HG03066 (cell line): Measurements from ENCODE around the gene CNP.

ENCODE experiments used
- ATAC-seq: cut with Tn5 transposase; IDR thresholded peaks from one replicate; pipeline ENCODE4 v1.9.1; 2021; ENCODE audit warnings: low read depth; ENCODE audit not compliant: unreplicated experiment

Gene CNP

DNA sequence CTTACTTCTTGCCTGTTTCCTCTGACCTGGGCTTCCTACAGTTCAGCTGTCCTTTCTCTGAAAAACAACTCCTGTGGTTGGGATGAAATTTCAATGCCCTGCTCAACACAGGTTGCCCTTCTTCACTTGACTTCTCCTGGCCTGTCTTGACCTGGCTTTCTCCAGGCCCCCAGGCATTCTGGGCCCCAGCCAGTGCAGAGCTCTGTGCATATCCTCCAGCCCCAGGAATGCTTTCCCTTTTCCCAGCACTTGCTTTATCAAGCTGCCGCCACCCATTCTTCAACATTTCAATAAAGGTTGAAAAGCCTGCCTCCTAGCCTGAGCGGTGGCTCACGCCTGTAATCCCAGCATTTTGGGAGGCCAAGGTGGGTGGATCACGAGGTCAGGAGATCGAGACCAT is 25.4 kb upstream of the CNP start:
- no peak for ATAC-seq

DNA sequence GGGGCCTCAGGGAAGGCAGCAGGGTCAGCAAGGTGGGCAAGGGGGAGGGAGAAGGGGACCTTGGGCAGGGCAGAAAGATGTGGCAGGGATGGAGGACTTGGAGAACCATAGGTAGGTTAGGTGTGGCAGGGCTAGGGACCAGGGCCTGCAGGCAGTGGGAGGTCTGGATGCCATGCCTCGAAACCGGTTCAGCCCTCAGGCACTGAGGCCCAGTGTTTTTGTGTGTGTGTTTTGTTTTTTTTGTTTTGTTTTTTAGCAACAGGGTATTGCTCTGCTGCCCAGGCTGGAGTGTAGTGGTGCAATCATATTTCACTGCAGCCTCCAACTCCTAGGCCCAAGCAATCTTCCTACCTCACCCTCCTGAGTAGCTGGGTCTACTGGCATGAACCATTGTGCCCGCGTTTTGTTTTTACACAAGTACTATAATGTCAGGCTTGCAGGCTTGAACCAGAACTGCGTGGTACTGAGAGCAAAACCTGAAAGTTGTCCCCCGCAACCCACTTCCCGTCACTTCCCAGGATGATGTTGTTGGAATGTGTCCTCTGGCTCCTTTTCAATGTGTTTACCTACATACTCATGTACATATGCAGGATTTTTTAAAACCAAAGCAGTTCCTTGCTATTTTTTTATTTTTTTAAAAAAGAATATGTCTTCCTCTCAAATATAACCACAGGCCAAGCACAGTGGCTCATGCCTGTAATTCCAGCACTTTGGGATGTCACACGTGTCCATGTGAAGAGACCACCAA is 23.8 kb upstream of the CNP start:
- ATAC-seq = no peak

DNA sequence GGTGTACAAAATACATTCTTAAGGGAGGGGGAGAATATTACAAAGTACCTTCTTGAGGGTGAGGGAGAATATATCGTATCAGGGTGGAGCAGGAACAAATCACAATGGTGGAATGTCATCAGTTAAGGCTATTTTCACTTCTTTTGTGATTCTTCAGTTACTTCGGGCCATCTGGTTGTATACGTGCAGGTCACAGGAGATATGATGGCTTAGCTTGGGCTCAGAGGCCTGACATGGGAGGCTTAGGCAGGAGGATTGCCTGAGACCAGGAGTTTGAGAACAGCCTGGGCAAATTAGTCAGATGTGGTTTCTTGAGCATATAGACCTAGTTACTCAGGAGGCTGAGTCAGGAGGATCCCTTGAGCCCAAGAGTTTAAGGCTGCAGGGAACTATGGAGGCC is 23.1 kb upstream of the CNP start:
- ATAC-seq = no peak

DNA sequence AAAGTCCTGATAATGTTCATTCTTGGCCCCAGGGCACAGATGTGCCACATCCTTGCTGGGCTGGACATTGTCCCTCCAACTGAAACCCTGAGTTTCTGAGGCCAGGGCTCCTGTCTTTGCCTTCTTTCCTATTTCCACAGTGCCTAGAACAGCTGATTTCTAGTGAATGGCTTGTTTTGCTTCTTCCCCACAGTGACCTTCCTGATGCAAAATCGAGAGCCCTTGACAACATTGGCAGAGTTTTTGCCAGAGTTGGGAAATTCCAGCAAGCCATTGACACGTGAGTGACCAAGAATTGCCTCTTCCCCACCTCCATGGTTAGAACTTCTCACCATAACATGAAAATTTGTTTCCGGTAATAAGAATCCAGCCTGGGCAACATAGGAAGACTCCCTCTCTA is 21.7 kb upstream of the CNP start:
- no peak for ATAC-seq

GRCh38 chr17:41948762-41949460 is 17.7 kb upstream of the CNP start:
- no peak for ATAC-seq

DNA sequence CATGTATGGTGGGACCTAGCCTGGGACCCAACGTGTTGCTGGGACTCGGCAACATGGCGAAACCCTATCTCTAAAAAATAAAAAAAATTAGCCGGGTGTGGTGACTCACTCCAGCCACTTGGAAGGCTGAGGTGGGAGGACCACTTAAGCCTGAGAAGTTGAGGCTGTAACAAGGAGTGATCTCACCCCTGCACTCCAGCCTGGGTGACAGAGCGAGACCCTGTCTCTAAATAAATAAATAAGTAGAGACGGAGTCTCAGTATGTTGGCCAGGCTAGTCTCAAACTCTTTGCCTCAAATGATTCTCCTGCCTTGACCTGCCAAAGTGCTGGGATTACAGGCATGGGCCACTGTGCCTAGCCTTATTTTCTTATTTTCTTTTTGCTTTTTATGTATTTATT is 10.1 kb upstream of the CNP start:
- ATAC-seq = no peak

GRCh38 chr17:41957031-41957868 is 9.3 kb upstream of the CNP start:
- ATAC-seq = no peak

DNA sequence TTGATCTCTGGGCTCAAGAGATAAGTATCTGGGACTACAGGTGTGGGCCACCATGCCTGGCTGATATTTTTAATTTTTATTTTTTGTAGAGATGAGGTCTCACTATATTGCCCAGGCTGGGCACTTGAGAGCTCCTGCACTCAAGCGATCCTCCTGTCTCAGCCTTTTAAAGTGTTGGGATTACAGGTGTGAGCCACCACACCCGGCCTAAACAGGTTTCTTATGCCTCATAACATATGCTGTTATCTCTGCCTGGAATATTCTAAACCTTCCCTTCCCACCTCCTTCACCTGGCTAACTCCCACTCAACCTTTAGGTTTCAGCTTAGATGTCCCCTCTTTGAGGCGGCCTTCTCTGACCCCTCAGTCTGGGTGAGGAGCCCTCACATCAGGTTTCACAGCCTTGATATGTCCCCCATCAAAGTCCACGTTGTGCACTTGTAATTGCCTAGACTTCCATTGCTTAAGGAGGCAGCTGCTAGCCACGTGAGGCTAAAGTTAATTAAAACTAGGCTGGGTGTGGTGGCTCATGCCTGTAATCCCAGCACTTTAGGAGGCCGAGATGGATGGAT is 8.6 kb upstream of the CNP start:
- ATAC-seq = no peak

DNA sequence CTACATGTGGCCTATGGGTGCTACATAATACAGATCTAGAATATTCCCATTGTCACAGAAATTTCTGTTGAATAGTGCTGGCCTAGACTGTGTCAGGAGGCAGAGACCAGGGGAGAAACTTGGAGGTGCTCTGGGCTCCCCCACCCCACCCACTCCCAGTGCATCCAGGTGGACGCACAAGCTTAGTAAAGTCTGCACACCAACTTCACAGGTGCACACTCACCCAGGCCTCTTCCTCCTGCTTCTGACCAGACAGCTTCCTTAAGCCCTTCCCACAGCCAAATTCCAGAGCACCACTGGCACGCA is 7.6 kb upstream of the CNP start:
- no peak for ATAC-seq

GRCh38 chr17:41959336-41960095 is 7.1 kb upstream of the CNP start:
- ATAC-seq = no peak

DNA sequence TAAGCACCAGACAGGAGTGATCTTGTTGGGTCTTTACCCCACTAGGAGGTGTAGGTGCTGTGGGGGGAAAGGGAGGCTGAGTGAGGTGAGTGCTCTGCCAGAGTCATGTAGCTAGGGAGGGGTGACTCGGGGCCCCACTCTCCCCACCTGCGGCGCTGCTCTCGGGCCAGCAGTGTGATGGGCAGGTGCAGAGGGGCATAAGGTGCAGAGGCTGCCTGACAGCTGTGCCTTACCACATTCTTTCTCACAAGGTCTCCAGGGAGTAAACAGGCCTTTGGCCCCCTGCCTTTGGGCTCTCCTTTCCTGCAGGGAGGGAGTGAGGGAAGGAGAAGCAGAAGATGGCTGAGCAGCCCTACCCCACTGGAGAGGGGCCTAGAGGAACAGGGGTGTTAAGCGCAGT is 4.5 kb upstream of the CNP start:
- ATAC-seq = no peak

DNA sequence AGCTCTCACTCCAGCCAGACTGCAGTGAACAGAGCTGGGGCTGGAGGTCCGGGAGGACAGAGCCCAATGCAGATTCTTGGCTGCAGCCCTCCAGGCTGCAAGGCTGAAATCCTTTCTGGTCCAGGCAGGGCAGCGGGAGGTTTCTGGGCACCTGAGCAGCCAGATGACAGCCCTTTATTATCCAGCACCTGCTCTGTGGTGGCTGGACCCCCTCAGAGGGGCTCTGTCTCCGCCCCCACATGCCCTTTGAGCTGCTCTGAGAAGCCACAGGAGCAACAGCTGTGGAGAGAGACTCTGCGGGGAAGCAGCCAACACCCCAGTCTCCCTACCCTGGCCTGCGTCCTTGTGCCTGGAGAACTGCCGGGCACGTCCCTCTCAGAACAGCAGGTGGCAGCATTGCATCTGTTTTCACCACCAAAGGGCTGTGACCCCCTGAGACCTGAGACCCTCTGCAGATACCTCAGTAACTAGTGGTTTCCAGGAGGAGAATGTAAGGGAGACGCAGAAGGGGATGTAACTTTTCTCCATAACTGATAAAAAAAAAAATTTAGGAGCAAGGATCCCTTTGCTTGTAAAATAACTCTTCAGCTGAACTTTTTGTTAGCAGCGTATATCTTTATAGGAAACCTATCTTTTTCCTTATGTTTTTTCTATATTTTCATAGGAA is 3.7 kb upstream of the CNP start:
- no peak for ATAC-seq

DNA sequence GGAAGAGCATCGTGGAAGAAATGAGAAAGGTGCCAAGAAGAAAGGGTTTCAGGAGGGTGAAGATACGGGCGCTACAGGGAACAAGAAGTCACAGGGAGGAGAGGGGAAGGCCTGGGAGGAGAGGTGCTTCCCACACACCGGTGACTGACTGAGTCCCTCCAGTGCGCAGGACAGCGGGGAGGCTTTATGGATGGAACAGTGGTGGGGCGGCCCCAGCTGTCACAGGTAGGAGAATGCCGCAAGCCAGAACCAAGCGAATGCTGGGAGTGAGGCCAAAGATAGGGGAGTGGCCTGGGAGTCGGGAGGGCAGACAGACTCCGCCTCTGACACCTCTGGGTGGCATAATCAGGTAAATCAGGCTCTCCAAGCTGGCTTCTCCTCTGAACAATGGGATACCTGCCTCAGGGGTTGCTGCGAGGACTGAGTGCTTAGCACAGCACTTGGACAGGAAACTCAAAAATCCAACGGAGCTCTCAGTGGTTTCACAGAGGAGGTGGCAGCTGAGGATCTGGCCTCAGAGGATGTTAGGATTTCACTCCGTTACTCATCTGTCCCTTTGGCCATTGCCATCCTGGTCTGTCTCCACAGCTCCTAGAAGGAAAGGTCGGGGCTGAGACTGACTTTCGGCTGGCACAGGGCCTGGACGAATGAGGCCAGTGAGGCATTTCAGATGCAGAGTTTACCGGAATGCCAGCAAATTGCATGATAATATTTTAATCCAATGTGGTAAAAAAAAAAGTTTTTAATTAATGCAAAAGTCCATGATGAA is 717 bp upstream of the CNP start:
- ATAC-seq = no peak

DNA sequence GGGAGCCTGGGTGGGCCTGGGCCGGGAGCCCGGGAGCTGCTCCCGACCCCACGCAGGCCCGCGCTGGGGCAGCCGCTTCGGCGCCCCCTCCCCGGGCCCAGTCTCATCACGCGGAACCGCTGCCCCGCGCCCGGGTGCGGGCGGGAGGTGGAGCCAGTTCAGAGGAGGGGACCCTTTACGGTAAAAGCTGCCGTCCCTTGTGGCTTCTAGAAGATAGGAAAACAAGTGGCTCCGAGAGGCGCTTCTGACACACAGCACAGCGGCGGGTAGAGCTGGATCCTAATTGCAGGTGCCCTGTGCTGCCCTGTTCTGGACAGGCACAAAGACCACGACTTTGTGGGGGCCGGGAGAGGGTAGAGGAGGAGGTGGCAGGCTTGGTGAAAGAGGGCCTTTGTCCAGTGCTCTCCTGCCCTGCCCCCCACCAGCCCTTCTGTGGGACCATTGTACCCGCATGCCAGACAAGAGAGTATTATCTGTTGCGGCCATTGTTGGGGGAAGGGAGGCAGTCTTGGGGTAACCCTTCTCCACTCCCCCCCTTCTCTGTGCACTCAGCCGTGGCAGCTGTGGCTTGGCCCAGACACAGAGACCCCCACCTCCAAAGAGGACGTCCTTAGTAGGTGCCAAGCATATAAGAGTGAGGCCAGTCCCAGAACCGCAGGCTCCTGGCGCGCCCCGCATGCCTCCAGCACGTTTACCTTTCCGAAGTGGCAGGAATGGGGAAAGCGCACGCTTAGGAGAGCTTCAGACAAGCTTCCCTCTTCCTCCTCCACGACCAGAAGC is 736 bp downstream of the CNP start:
- ATAC-seq = no peak

DNA sequence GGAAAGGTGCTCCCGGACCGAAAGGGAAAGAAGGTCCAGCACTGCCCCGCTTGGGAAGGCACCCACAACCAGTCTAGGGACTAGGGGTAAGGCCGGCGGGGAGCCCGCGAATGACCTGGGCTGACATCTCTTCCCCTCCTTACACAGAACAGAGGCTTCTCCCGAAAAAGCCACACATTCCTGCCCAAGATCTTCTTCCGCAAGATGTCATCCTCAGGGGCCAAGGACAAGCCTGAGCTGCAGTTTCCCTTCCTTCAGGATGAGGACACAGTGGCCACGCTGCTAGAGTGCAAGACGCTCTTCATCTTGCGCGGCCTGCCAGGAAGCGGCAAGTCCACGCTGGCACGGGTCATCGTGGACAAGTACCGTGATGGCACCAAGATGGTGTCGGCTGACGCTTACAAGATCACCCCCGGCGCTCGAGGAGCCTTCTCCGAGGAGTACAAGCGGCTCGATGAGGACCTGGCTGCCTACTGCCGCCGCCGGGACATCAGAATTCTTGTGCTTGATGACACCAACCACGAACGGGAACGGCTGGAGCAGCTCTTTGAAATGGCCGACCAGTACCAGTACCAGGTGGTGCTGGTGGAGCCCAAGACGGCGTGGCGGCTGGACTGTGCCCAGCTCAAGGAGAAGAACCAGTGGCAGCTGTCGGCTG is 1.5 kb downstream of the CNP start:
- ATAC-seq = no peak

DNA sequence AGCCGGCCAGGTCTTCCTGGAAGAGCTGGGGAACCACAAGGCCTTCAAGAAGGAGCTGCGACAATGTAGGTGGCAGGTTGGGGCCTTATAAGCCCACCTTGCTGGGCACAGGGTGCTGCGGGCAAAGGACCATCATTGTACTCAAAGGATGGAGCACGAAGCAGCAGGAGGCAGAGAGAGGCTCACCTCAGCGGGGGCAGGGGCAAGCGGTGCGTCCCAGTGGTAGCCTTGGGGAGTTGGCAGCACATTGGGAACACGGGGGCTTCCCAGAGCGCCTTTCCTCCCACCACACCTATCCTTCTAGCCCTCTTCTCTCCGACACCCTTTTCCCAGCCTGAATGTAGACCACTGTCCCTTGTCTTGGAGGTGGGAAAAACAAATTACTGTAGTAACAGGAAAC is 2.1 kb downstream of the CNP start:
- no peak for ATAC-seq

- ATAC-seq = no peak
Observed at GRCh38 chr17:41970901-41971331, 4.3 kb downstream of the CNP start.
